Activated T-helper 17 cell treated with anti-CD3 and anti-CD28 coated beads, Interleukin-2, amount 50 U/mL, for 72 hours (primary cell): Measurements from ENCODE around the gene MORN5. TPM values are rescaled to one million over a fixed set of nuclear protein-coding genes. Genes with fewer than 3 reads are reported as not detected.
"Not testable (repeated sequence)": the region's sequence is repeated elsewhere in the genome, so short reads cannot be mapped to it uniquely, and the experiment has no call there.

Experiments
- ATAC-seq: fragments of 150-1000 bp; cut with Tn5 transposase; replicated peaks from 2 replicates; pipeline ENCODE4 v1.10.0; 2021; ENCODE audit warnings: mild to moderate bottlenecking, moderate library complexity
- H3K27ac Mint-ChIP-seq: one replicate; pipeline ENCODE4 v1.8.0; 2022; ENCODE audit warnings: mixed read lengths
- H3K27me3 Mint-ChIP-seq: one replicate; pipeline ENCODE4 v1.8.0; 2022; ENCODE audit warnings: mixed read lengths
- H3K36me3 Mint-ChIP-seq: one replicate; pipeline ENCODE4 v1.8.0; 2022; ENCODE audit warnings: low read depth, mild to moderate bottlenecking, mixed read lengths
- H3K4me1 Mint-ChIP-seq: one replicate; pipeline ENCODE4 v1.8.0; 2022; ENCODE audit warnings: mixed read lengths
- H3K4me3 Mint-ChIP-seq: one replicate; pipeline ENCODE4 v1.8.0; 2022; ENCODE audit warnings: mild to moderate bottlenecking, mixed read lengths
- H3K9me3 Mint-ChIP-seq: one replicate; pipeline ENCODE4 v1.8.0; 2022; ENCODE audit warnings: mixed read lengths
- total RNA-seq, 2 donors: library from RNA; stranded (reverse); gene quantifications; one replicate each; pipeline ENCODE4 v1.2.3, GENCODE V29; 2022

MORN5 gene
- total RNA-seq = not detected

DNA sequence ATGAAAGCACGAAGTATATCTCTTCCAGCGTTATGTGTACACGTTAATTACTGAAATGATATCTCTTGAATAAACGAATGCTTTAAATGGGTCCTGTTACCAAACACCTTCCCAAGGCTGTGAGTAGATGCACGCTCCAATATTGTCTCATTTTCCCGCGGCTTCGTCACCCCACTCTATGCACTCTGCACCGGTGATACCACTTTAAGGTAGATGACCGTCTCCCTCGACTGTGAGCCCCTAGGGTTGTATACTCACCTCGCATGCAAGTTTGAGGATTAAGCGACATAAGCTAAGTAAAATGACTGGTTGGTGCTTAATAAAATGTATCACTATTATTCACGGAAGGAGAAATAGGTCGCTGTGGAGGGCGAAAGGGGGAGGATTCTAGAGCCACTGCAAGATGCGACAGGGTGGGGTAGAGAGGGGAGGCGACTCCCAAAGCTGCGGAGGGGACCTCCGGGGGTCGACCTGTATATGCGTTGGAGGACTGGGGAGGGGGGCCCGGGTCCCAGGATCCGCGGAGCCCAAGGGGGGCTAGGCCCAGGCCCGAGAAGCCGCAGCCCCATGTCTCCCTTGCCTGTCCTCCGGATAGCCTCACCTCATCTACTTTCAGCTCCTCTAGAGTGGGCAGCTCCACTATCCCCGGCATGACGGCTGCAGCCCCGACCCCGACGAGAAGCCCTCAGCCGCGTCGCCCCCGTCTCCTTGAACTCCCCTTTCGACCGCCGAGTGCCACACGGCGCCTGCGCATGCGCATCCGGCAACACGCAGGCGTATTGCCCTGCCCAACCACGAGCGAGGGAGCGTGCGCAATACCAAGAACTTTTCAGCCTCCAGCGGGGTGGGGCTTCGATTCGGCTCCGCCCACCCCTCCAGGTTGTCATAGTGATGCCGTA, at the start of gene MORN5, which contains the start of gene NDUFA8:
Gene MORN5 (plus strand): TSS at position 883 of the 899 bp plus-strand sequence. CDS start 65 bp downstream, outside the sequence.
Gene NDUFA8 (minus strand): TSS at position 754 of the 899 bp plus-strand sequence. CDS start 102 bp downstream, at position 652.
- H3K4me3 Mint-ChIP-seq = peak within 1 kb of the TSS; percentile 84
- H3K4me1 Mint-ChIP-seq = peaks cover 22% of the 10 kb centered on the region
- ATAC-seq = peak; percentile 98
- H3K36me3 Mint-ChIP-seq = peaks cover 10% of the 10 kb centered on the region
- H3K27ac Mint-ChIP-seq = peak within 1 kb of the TSS; percentile 92
- H3K9me3 Mint-ChIP-seq = no peaks in the 10 kb centered on the region
- peaks cover 12% of the 10 kb centered on the region for H3K27me3 Mint-ChIP-seq

DNA sequence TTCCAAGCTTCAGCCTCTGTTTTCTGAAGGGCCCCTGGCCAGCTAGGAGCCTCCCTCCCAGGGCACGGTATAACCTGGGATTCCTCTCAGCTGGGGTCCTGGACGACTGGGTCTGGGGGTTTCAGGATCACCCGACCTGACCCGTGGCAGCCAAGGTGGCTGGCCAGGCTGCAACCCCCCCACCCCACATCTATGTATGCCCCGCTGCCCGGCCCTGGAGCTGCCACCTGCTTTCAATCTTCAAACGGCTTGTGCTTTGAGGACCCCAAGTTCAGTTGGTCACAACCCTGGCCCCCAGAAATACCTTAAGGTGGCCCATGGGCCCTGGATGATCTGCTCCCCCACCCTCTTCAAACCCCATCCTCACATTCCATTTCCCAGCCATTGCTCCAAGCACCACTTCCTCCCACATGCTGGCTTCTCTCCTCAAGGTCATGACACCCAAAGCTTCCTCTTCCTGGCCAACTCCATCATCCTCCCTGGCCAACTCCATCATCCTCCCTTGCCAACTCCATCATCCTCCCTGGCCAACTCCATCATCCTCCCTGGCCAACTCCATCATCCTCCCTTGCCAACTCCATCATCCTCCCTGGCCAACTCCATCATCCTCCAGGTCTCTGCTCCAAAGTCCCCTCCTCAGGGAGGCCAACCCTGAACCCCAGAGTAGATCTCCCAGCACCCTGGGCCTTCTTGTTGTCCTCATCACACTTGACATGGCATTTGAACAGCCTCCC, 49.4 kb upstream of the MORN5 start:
- Mint-ChIP-seq H3K4me1 (no peaks in the 10 kb centered on the region), H3K9me3 (no peaks in the 10 kb centered on the region), H3K36me3 (no peaks in the 10 kb centered on the region), H3K27me3 (no peaks in the 10 kb centered on the region), H3K4me3 (no peak overlapping the region), H3K27ac (no peak overlapping the region)
- no peak for ATAC-seq

DNA sequence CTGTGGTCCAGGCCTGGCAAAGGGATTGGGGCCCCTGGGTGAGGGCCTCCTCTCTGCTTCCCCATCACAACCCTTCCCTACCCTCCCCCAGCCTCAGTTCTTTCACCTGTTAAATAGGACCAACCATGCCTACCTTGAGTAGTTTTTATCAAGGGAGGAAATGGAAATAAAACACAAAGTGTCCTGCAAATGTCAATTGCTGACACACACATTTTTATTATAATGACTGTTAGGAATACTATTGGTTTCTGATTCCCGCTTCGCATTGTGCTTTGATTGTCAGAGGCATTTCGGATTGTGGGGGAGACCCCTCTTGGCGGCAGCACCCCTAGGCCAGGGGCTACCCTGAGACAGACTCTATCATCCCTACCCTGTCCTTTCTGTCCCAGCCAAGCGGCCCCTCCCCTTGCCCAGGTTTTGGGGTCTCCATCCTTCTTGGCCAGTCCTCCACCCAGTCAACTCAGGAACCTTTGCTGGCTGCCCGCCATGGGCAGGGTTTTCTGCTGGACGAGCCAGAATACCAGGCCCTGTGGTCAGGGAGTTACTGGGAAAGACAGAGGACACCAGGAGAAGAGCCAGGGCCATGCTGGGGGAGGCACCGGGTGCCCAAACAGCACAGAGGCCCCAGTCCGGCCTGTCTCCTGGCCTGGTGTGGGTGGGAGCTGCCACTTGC, 48.2 kb upstream of the MORN5 start:
- Mint-ChIP-seq H3K4me3 (no peak overlapping the region), H3K27me3 (no peaks in the 10 kb centered on the region), H3K27ac (no peak overlapping the region), H3K36me3 (no peaks in the 10 kb centered on the region), H3K4me1 (no peaks in the 10 kb centered on the region), H3K9me3 (no peaks in the 10 kb centered on the region)
- no peak for ATAC-seq

- no peak for ATAC-seq
- Mint-ChIP-seq H3K27ac (no peak overlapping the region), H3K9me3 (no peaks in the 10 kb centered on the region)
Observed at GRCh38 chr9:122112238-122112637, 47.5 kb upstream of the MORN5 start.

GRCh38 chr9:122113574-122113973, 46.1 kb upstream of the MORN5 start:
- no peak overlapping the region for H3K4me3 Mint-ChIP-seq
- no peak for ATAC-seq
- no peak overlapping the region for H3K27ac Mint-ChIP-seq
- no peaks in the 10 kb centered on the region for H3K4me1 Mint-ChIP-seq
- no peaks in the 10 kb centered on the region for H3K36me3 Mint-ChIP-seq
- H3K27me3 Mint-ChIP-seq = no peaks in the 10 kb centered on the region
- no peaks in the 10 kb centered on the region for H3K9me3 Mint-ChIP-seq

More at GRCh38 chr9:122112238-122112637, 47.5 kb upstream of the MORN5 start:
- no peaks in the 10 kb centered on the region for H3K27me3 Mint-ChIP-seq
- no peak overlapping the region for H3K4me3 Mint-ChIP-seq
- no peaks in the 10 kb centered on the region for H3K4me1 Mint-ChIP-seq
- H3K36me3 Mint-ChIP-seq = no peaks in the 10 kb centered on the region

DNA sequence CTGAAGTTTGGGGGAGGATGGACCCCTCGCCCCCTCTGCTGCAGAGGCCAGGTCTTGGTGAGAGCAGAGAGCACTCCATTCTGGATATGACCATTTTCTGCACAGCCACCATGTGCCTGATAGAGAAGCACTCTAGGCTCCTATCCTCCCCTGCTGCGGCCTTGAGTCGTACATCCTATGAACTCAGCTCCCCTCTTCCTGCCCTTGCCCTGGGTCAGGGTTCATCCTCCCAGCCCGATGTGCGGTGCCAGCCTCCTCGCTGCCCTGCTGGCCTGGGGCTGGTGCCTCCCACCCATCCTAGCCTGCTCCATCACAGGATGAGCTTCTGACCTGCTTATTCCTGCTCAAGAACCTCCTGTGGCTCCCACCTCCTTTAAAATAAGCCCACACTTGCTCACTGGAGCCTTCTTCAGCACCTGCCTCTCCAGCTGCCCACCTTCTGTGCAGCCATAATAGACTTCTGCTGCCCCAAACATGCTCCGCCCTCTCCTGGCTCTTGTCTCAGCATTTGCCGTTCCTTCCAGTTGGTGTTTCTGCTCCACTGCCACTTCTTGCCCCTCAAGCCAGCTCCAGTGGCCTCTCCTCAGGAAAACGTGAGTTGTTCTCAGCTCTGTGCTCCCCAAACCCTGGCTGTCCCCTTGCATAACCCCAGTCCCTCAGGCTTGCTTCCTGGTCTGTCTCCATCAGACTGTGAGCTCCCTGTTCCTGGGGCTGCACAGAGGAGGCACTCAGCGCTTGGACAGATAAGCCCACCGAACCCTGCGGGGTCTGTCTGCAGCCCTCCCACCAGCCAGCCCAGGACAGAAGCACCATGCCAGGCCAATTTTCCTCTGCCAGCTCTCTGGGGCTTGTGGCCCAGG, 44.3 kb upstream of the MORN5 start:
- H3K9me3 Mint-ChIP-seq = no peaks in the 10 kb centered on the region
- H3K4me1 Mint-ChIP-seq = no peaks in the 10 kb centered on the region
- H3K27ac Mint-ChIP-seq = no peak overlapping the region
- no peaks in the 10 kb centered on the region for H3K36me3 Mint-ChIP-seq
- no peak overlapping the region for H3K4me3 Mint-ChIP-seq
- no peak for ATAC-seq
- H3K27me3 Mint-ChIP-seq = no peaks in the 10 kb centered on the region

DNA sequence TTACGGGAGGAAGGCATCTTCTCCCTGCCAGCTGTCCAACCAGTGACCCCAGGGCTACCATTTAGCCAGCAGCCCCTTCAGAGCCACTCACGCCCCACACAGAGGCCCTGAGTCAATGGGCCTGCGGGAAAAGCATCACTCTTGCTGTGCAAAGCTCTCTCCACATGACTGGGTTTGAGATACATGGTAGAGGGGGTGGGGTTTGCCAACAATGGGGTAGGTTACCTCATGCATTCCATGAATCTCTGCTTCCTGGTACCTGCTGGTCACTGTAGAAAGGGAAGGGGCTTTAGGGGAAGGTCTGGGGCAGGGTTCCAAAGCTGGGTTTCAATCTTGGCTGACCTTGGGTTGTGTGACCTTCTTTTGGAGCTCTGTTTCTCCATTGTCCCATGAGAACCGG, 43.7 kb upstream of the MORN5 start:
- Mint-ChIP-seq H3K27me3 (no peaks in the 10 kb centered on the region), H3K9me3 (no peaks in the 10 kb centered on the region), H3K4me1 (no peaks in the 10 kb centered on the region), H3K27ac (no peak overlapping the region), H3K36me3 (no peaks in the 10 kb centered on the region), H3K4me3 (no peak overlapping the region)
- ATAC-seq = no peak

DNA sequence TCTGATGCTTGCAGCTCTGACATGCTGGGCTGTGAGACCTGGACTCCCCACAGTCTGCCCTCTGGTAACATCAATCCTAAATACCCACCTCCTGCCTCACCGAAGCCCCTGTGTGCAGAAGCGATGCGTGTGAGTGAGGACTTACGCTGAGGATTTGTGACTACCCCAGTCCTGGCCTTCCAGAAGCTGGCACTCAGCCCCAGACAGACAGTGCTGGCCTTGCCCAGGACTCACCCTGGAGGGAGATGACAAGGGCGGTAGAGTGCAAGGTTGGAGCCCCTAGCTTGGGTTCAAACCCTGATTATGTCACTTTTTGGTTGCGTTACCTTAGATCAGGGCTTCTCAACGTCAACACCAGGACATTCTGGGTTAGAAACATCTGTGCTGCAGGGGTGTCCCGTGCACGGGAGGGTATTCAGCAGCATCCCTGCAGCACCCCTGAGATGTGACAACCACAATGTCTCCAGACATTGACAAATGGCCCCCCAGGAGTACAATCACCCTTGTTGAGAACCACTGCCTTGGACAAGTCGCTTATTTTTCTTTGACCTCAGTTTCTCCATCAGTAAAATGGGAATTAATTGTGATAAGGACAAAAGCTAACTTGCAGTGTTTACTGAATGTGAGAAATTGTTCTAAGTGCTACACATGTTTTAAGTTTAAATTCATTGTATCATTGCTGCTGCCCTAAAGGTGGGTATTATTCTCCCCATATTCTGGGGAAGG, 43.1 kb upstream of the MORN5 start:
- H3K9me3 Mint-ChIP-seq = no peaks in the 10 kb centered on the region
- H3K27ac Mint-ChIP-seq = no peak overlapping the region
- H3K4me3 Mint-ChIP-seq = no peak overlapping the region
- no peaks in the 10 kb centered on the region for H3K27me3 Mint-ChIP-seq
- no peak for ATAC-seq
- no peaks in the 10 kb centered on the region for H3K4me1 Mint-ChIP-seq
- no peaks in the 10 kb centered on the region for H3K36me3 Mint-ChIP-seq

DNA sequence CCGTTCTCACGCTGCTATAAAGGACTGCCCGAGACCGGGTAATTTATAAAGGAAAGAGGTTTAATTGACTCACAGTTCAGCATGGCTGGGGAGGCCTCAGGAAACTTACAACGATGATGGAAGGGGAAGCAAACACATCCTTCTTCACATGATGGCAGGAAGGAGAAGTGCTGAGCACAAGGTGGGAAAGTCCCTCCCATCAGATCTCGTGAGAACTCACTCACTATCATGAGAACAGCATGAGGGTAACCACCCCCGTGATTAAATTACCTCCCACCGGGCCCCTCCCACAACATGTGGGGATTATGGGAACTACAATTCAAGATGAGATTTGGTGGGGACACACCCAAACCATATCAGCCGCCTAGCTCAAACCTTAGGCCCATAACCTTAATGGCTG, 42.5 kb upstream of the MORN5 start:
- H3K4me3 Mint-ChIP-seq, ATAC-seq, H3K27me3 Mint-ChIP-seq, H3K9me3 Mint-ChIP-seq, H3K4me1 Mint-ChIP-seq, H3K36me3 Mint-ChIP-seq, H3K27ac Mint-ChIP-seq: not testable (repeated sequence)

DNA sequence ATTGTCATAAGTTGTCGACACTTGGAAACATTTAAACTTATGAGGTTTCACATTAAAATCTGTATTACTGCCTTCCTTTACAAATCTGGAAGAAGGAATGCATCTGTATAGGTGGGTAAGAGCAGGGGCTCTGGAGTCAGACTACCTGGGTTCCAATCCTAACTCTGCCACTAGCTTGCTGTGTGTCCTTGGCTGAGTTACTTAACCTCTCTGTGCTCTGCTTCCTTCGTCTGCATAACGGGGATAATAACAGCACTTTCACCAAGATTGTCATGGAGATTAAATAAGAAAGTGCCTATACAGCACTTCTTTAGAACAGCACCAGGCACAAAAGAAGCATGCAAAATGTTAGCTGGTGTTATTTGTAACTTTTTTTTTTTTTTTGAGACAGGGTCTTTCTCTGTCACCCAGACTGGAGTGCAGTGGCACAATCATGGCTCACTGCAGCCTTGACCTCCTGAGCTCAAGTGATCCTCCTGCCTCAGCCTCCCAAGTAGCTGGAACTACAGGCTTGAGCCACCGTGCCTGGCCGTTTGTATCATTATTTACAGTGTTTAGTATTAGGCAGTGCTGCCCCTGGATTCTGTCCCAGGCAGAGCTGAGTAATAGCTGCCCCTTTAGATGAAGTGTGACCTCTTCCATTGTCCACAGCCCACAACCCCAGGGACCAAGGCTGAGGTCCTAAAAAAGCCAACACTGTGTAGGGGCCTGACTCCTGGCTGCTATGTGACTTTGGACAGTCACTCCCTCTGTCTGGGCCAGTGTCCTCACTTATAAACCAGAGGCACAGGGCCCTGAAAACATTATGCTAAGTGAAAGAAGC, 41.2 kb upstream of the MORN5 start:
- no peak overlapping the region for H3K27ac Mint-ChIP-seq

DNA sequence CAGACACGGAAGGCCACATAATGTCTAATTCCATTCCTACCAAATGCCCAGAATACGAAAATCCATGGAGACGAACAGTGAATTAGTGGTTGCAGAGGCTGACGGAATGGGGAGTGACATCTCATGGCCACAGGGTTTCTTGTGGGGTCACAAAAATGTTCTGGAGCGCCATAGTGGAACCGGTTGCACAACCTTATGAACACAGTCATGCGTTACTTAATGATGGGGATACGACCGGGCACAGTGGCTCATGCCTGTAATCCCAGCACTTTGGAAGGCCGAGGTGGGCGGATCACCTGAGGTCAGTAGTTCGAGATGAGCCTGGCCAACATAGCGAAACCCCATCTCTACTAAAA, 40.6 kb upstream of the MORN5 start:
- H3K4me3 Mint-ChIP-seq = no peak overlapping the region
- H3K36me3 Mint-ChIP-seq = no peaks in the 10 kb centered on the region
- peaks cover 2% of the 10 kb centered on the region for H3K27me3 Mint-ChIP-seq
- H3K4me1 Mint-ChIP-seq = no peaks in the 10 kb centered on the region
- no peak overlapping the region for H3K27ac Mint-ChIP-seq
- ATAC-seq = no peak
- no peaks in the 10 kb centered on the region for H3K9me3 Mint-ChIP-seq

More for the DNA sequence above, 41.2 kb upstream of the MORN5 start:
- Mint-ChIP-seq H3K9me3 (no peaks in the 10 kb centered on the region), H3K27me3 (no peaks in the 10 kb centered on the region), H3K4me1 (no peaks in the 10 kb centered on the region), H3K4me3 (no peak overlapping the region), H3K36me3 (no peaks in the 10 kb centered on the region)
- no peak for ATAC-seq

DNA sequence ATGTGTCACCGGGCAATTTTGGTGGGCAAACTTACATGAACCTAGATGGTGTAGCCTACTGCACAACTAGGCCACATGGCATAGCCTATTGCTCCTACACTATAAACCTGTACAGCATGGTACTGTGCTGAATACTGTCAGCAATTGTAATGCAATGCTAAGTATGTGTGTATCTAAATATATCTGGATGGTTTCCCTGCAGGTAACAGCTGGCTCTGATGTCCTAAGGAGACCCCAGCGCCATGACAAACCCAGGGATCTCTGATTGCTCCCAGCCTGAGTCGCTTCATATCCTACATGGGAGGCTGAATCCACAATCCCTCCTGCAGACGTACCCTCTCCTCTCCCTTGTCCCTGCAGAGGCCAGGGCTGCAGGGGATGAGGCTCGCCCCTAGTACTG, 40.0 kb upstream of the MORN5 start:
- Mint-ChIP-seq H3K4me3 (no peak overlapping the region), H3K36me3 (no peaks in the 10 kb centered on the region), H3K9me3 (no peaks in the 10 kb centered on the region), H3K27ac (no peak overlapping the region), H3K4me1 (no peaks in the 10 kb centered on the region), H3K27me3 (peaks cover 8% of the 10 kb centered on the region)
- ATAC-seq = no peak
